PC-9 (cell line): ENCODE measurements around the gene NRG3. TPM values are rescaled to one million over a fixed set of nuclear protein-coding genes. Genes with fewer than 3 reads are reported as not detected.

ENCODE experiments used
- BruUV-seq: library from RNA; stranded (reverse); fragments of 400-500 nt; replicated peaks from 2 replicates; lab custom pipeline; 2021; lab: Mats Ljungman, UMichigan
- CTCF ChIA-PET: fragments of 300-600 bp; sonication (Branson Sonifier 250); formaldehyde crosslinking; loops from one replicate; lab custom pipeline; 2022; ENCODE audit warnings: antibody characterized with exemption; lab: Charles Lee
- POLR2A ChIA-PET: fragments of 300-600 bp; sonication (Branson Sonifier 250); formaldehyde crosslinking; loops from one replicate; lab custom pipeline; 2022; ENCODE audit warnings: antibody characterized with exemption; ENCODE audit not compliant: unreplicated experiment; lab: Charles Lee
- DNase-seq, 2 experiments: peaks; one replicate each; pipeline versions ENCODE4 v3.0.0 to v3.0.0-alpha.2; 2015 to 2022; ENCODE audit warnings: mixed read lengths in 1 of 2
- H2AFZ ChIP-seq: fragments of 200-600 bp; sonication (generic); 2 replicates; pipeline ENCODE4 v1.8.1; 2017; ENCODE audit warnings: antibody characterized with exemption
- H3F3A ChIP-seq: fragments of 200-600 bp; sonication (generic); 2 replicates; pipeline ENCODE4 v1.8.1; 2017; ENCODE audit warnings: antibody characterized with exemption, mild to moderate bottlenecking, low read depth; ENCODE audit not compliant: insufficient read depth
- H3K27ac ChIP-seq: fragments of 200-600 bp; sonication (generic); 2 replicates; pipeline ENCODE4 v1.6.1; 2016; ENCODE audit warnings: mixed run types
- H3K27me3 ChIP-seq: fragments of 200-600 bp; sonication (generic); 2 replicates; pipeline ENCODE4 v1.6.1; 2016; ENCODE audit warnings: low read depth, mixed run types; ENCODE audit not compliant: insufficient read depth
- H3K36me3 ChIP-seq: fragments of 200-600 bp; sonication (generic); 2 replicates; pipeline ENCODE4 v1.6.1; 2016; ENCODE audit warnings: low read depth, mixed run types
- H3K4me1 ChIP-seq: fragments of 200-600 bp; sonication (generic); replicated peaks from 2 replicates; pipeline ENCODE4 v1.6.1; 2016; ENCODE audit warnings: mixed run types; ENCODE audit not compliant: insufficient read depth
- H3K4me2 ChIP-seq: fragments of 200-600 bp; sonication (generic); 2 replicates; pipeline ENCODE4 v1.6.1; 2017; ENCODE audit warnings: mixed run types
- H3K4me3 ChIP-seq: fragments of 200-600 bp; sonication (generic); 2 replicates; pipeline ENCODE4 v1.6.1; 2016; ENCODE audit warnings: mixed run types
- H3K79me2 ChIP-seq: fragments of 200-600 bp; sonication (generic); 2 replicates; pipeline ENCODE4 v1.6.1; 2017; ENCODE audit warnings: low read depth, mixed run types
- H3K9me2 ChIP-seq: fragments of 200-600 bp; sonication (generic); 2 replicates; pipeline ENCODE4 v1.8.1; 2017; ENCODE audit warnings: mild to moderate bottlenecking; ENCODE audit not compliant: insufficient read depth
- H3K9me3 ChIP-seq: fragments of 200-600 bp; sonication (generic); 2 replicates; pipeline ENCODE4 v1.8.1; 2016; ENCODE audit warnings: low read depth; ENCODE audit not compliant: insufficient read depth
- H4K20me1 ChIP-seq: fragments of 200-600 bp; sonication (generic); 2 replicates; pipeline ENCODE4 v1.8.1; 2017; ENCODE audit not compliant: insufficient read depth
- CTCF ChIP-seq: fragments of 200-600 bp; sonication (generic); conservative IDR thresholded peaks from 2 replicates; pipeline ENCODE4 v1.6.1; 2017; ENCODE audit warnings: mixed run types, antibody characterized with exemption, mild to moderate bottlenecking, moderate library complexity
- EZH2 ChIP-seq: fragments of 200-600 bp; sonication (generic); IDR thresholded peaks from 2 replicates; pipeline ENCODE4 v1.8.0; 2017; ENCODE audit warnings: antibody characterized with exemption, low read depth
- intact Hi-C: fragments of 100-400 bp; cut with micrococcal nuclease; formaldehyde crosslinking; loops from one replicate; pipeline ENCODE4 v1.10.0; 2022; ENCODE audit not compliant: unreplicated experiment
- total RNA-seq: library from RNA; stranded (reverse); gene quantifications from 2 replicates; pipeline ENCODE4 v1.2.3, GENCODE V29; 2021

NRG3 gene
- total RNA-seq, 1 experiment from 2014 or later: not detected

- Histone ChIP-seq H3K9me2 (no peaks in the 10 kb centered on the region), H3F3A (no peaks in the 10 kb centered on the region), H3K36me3 (no peaks in the 10 kb centered on the region), H3K4me1 (no peaks in the 10 kb centered on the region), H3K9me3 (no peaks in the 10 kb centered on the region), H3K27ac (no peak overlapping the region), H3K27me3 (no peaks in the 10 kb centered on the region), H4K20me1 (no peaks in the 10 kb centered on the region), H3K4me2 (no peak overlapping the region), H3K4me3 (no peak overlapping the region), H2AFZ (no peak overlapping the region), H3K79me2 (no peaks in the 10 kb centered on the region)
- no TSS peak for BruUV-seq
- TF ChIP-seq CTCF: no peak
- TF ChIP-seq EZH2: no peak
- CTCF ChIA-PET: no interaction called here
- POLR2A ChIA-PET: no interaction called here
- DNase-seq: no peak
- intact Hi-C loops: no loop called here
Measured at GRCh38 chr10:82221056-82221455, 346.1 kb downstream of the NRG3 start.

- Histone ChIP-seq H3K27ac (no peak overlapping the region), H3K4me3 (no peak overlapping the region), H3K36me3 (no peaks in the 10 kb centered on the region), H3K79me2 (no peaks in the 10 kb centered on the region), H3K4me1 (no peaks in the 10 kb centered on the region), H3F3A (no peaks in the 10 kb centered on the region), H3K4me2 (no peak overlapping the region), H3K27me3 (no peaks in the 10 kb centered on the region), H3K9me2 (no peaks in the 10 kb centered on the region), H2AFZ (no peak overlapping the region), H4K20me1 (no peaks in the 10 kb centered on the region), H3K9me3 (no peaks in the 10 kb centered on the region)
- intact Hi-C loops: no loop called here
- BruUV-seq: no TSS peak
- ChIA-PET CTCF (no interaction called here), POLR2A (no interaction called here)
- DNase-seq: no peak
- TF ChIP-seq EZH2 (no peak), CTCF (no peak)
Measured at GRCh38 chr10:82221601-82222149, 346.7 kb downstream of the NRG3 start.

GRCh38 chr10:82228701-82229100 is 353.7 kb downstream of the NRG3 start:
- Histone ChIP-seq H3K9me3 (no peaks in the 10 kb centered on the region), H3K9me2 (no peaks in the 10 kb centered on the region), H4K20me1 (no peaks in the 10 kb centered on the region), H3K27me3 (no peaks in the 10 kb centered on the region), H3K4me1 (no peaks in the 10 kb centered on the region), H3K4me2 (no peak overlapping the region), H3F3A (no peaks in the 10 kb centered on the region), H3K27ac (no peak overlapping the region), H2AFZ (no peak overlapping the region), H3K36me3 (no peaks in the 10 kb centered on the region), H3K79me2 (no peaks in the 10 kb centered on the region), H3K4me3 (no peak overlapping the region)
- BruUV-seq: no TSS peak
- POLR2A ChIA-PET: no interaction called here
- intact Hi-C loops: no loop called here
- no peak for TF ChIP-seq CTCF
- no peak for DNase-seq
- CTCF ChIA-PET: no interaction called here
